Measurements from ENCODE around the gene SIL1.

- TF ChIP-seq CTCF (IDR thresholded peaks at IDR 0.05; ENCODE audit: extremely low read depth in 1 of 2, insufficient read depth in 1 of 2, low read depth in 1 of 2, low read length in 2 of 2) (no peak), MYC (IDR thresholded peaks at IDR 0.05; ENCODE audit: low read depth, low read length) (no peak), POLR2A (IDR thresholded peaks at IDR 0.05; ENCODE audit: low read depth, low read length) (no peak), EZH2 (IDR thresholded peaks at IDR 0.05; ENCODE audit: borderline replicate concordance, low read depth, low read length, severe bottlenecking) (no peak)
Observed at GRCh38 chr5:138955671-138956295, 242.4 kb downstream of the SIL1 start.
